Thyroid gland (tissue), 4 donors: ENCODE data around the gene PLPPR1.

Experiments used
- CTCF ChIP-seq, 6 experiments: fragments of 200-600 bp in 3 of 6; fragments of 450-650 bp in 3 of 6; sonication (generic) in 3 of 6; IDR thresholded peaks; one replicate each; pipeline ENCODE4 v1.5.1; 2016 to 2019; ENCODE audit warnings: antibody characterized with exemption in 6 of 6, mild to moderate bottlenecking in 2 of 6, inconsistent platforms in 1 of 6, moderate library complexity in 1 of 6
- POLR2A ChIP-seq, 2 donors: fragments of 450-650 bp; IDR thresholded peaks; one replicate each; pipeline ENCODE4 v1.6.1; 2017; ENCODE audit warnings: antibody characterized with exemption in 2 of 2, mild to moderate bottlenecking in 2 of 2, moderate library complexity in 1 of 2

DNA sequence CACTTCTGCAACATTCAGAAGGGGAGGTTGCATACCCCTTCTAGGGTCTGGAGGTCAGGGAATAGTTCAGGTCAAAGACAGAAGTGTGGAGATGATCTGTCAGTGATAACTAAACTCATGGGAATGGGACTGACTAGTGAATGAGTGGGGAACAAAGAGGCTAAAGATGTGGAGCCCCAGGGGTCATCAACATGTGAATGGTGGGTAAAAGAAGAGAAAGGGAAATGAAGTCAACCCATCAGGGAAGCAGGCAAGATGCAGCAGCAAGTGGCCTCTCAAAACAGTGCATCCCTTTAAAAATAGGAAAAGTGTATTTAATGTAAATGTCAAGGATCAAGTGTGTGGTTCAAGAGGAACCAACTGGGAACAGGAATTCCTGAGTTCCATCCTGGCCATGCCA, 69.9 kb downstream of the PLPPR1 start:
- TF ChIP-seq POLR2A (IDR thresholded peaks at IDR 0.05) (no peak), CTCF (IDR thresholded peaks at IDR 0.05) (no peak)
